ENCODE results near the gene ACTR5. TPM values are rescaled to one million over a fixed set of nuclear protein-coding genes. Genes with fewer than 3 reads are reported as not detected.

ACTR5 gene
- total and polyA plus RNA-seq, 9 donors = 5.3 to 6.7 (median 6.2) TPM

DNA sequence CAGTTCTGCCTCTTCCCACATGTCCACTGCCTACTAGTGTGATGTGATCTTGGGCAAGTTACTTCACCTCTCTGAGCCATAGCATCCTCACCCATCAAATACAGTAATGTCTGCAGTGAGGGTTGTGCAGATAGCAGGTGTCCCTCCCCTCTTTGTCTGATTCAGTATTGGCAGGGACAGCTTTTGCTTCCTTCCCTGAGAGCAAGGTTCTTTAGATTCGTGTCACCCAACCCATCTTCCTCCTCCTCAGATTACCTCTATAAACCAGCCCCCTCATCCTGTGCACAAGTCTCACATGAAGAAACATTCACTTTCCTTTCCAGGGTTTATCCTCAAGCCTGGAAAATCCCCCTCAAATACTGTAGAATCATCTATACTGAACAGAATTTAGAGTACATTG, 15.4 kb downstream of the ACTR5 start:
- no peaks in the 10 kb centered on the region for H3K9me3 ChIP-seq (replicated peaks; ENCODE audit: control insufficient read depth, low read depth, low read length)
- WGBS (ENCODE audit: insufficient coverage) = 67% methylated on average over 1 of the region's 1 CpG
- H3K27me3 ChIP-seq (ENCODE audit: control insufficient read depth, insufficient read depth, low read length) = no peaks in the 10 kb centered on the region
- peaks cover 78% of the 10 kb centered on the region for H3K36me3 ChIP-seq (ENCODE audit: control insufficient read depth, insufficient read depth, low read length)
- H3K4me1 ChIP-seq (ENCODE audit: control insufficient read depth, insufficient read depth, low read length) = no peaks in the 10 kb centered on the region
- no peak overlapping the region for H3K27ac ChIP-seq (ENCODE audit: low read length)
- H3K4me3 ChIP-seq (ENCODE audit: low read length) = no peak overlapping the region
- DNase-seq = no peak

DNA sequence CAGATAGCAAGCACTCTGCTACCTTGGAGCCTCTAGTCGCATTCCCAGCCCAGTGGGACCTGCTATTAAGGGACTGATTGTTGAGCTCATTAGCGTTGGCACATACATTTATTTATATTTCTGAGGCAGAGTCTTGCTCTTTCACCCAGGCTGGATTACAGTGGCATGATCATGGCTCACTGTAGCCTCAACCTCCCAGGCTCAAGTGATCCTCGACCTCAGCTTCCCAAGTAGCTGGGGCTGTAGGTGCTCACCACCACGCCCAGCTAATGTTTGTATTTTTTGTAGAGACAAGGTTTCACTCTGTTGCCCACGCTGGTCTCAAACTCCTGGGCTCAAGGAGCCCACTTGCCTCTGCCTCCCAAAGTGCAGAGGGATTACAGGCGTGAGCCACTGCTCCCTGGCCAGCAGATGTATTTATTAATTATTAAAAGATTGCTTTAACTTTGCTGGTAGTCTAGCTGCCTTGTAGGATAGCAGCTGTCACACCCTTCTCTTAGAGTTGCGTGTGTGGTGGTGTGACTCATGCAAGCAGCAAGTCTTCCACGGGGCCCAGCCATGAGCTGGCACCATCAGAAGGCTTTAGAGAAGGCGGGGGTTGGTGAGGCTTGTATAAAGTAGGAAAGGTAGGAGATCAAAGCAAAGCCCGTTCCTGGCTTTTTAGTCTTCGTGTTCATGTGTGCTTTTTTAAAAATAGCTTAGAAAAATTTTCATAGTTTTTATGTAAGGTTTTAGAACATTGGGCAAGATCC, 16.5 kb downstream of the ACTR5 start:
- H3K27ac ChIP-seq (ENCODE audit: low read length) = no peak overlapping the region
- WGBS (ENCODE audit: insufficient coverage) = 77% methylated on average over 9 of the region's 11 CpGs
- no peaks in the 10 kb centered on the region for H3K9me3 ChIP-seq (replicated peaks; ENCODE audit: control insufficient read depth, low read depth, low read length)
- H3K27me3 ChIP-seq (ENCODE audit: control insufficient read depth, insufficient read depth, low read length) = no peaks in the 10 kb centered on the region
- no peaks in the 10 kb centered on the region for H3K4me1 ChIP-seq (ENCODE audit: control insufficient read depth, insufficient read depth, low read length)
- DNase-seq = no peak
- peaks cover 79% of the 10 kb centered on the region for H3K36me3 ChIP-seq (ENCODE audit: control insufficient read depth, insufficient read depth, low read length)
- no peak overlapping the region for H3K4me3 ChIP-seq (ENCODE audit: low read length)

DNA sequence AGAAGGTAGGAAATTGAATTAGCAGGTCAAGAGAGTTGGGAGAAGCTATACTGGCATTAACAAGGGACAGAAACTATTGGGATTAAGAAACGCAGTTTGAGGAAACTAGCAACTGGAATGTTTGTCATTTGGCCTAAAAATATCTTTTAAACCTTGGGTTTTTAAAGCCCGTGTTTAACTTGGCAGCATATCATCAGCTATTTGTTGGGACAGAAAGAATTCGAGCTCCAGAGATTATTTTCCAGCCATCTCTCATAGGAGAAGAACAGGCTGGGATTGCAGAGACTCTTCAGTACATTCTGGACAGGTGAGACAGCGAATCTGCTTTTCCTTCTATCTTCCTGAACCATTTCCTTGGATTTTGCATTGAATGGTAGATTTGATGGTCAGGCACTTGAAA, 17.8 kb downstream of the ACTR5 start:
- Histone ChIP-seq H3K36me3 (ENCODE audit: control insufficient read depth, insufficient read depth, low read length) (peaks cover 77% of the 10 kb centered on the region), H3K27ac (ENCODE audit: low read length) (no peak overlapping the region), H3K9me3 (replicated peaks; ENCODE audit: control insufficient read depth, low read depth, low read length) (no peaks in the 10 kb centered on the region), H3K27me3 (ENCODE audit: control insufficient read depth, insufficient read depth, low read length) (no peaks in the 10 kb centered on the region), H3K4me3 (ENCODE audit: low read length) (no peak overlapping the region), H3K4me1 (ENCODE audit: control insufficient read depth, insufficient read depth, low read length) (no peaks in the 10 kb centered on the region)
- DNase-seq = no peak
- 33% methylated on average over 1 of the region's 4 CpGs for WGBS (ENCODE audit: insufficient coverage)

DNA sequence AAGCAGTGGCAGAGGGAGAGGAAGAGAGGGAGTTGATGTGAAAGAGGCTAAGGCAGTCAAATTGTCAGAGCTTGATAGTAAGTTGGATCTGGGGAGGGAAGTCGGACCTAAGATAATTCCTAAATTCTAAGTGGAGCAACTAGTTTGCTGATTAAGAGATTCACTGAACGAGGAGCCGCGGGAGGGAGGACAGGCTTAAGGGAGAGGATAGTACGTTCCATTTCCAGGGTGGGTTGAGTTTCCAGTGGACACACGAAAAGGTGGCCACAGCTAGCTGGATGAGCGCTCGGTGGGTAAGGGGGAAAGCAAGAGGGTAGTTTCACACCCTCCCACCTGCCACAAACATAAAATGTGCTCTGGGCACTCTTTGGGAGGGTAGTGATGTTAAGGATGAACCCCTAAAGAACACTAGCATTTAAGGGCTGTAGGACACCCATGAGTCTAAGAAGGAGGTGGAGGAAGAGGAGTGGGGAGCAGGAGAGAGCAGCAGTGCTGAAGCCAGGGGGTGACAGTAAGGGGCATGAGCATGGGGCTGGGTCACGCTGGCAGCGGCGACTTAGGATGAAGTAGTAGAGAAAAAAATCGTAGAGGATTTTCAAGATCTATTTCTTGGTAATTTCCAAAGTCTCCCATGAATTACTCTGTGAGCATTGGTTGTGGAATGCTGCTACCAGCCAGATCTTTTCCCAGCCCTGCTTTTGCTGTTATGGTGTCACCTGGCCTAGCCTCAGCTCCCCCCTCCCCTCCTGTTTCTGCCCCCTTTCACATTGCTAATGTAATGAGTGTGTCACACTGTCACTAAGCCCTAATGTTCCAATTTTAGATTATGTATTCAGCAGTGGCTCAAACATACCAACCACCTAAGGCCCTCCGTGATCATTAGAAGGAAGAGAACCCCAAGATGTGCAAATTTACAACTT, 21.4 kb downstream of the ACTR5 start:
- H3K4me3 ChIP-seq (ENCODE audit: low read length) = no peak overlapping the region
- DNase-seq = no peak
- no peaks in the 10 kb centered on the region for H3K27me3 ChIP-seq (ENCODE audit: control insufficient read depth, insufficient read depth, low read length)
- H3K4me1 ChIP-seq (ENCODE audit: control insufficient read depth, insufficient read depth, low read length) = no peaks in the 10 kb centered on the region
- H3K27ac ChIP-seq (ENCODE audit: low read length) = no peak overlapping the region
- H3K9me3 ChIP-seq (replicated peaks; ENCODE audit: control insufficient read depth, low read depth, low read length) = peaks cover 3% of the 10 kb centered on the region
- peaks cover 74% of the 10 kb centered on the region for H3K36me3 ChIP-seq (ENCODE audit: control insufficient read depth, insufficient read depth, low read length)
- 96% methylated on average over 7 of the region's 13 CpGs for WGBS (ENCODE audit: insufficient coverage)

DNA sequence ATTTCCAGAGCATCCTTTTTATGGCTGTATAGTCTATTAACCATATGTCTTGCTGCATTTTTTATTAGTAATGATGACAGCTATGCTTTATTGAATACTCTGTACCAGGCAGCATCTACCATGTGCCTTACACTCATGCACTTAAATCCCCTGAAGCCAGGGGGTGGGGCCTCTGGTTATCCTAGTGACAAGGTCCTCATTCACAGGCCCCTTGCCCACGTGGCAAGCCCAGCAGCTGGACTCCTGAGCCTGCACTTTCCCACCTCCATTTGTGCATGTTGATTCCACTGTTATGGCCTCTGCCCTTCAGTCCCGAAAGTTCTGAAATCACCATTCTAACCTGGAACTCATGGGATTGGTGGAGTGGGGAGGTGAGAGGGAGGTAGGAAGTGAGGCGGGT, 22.3 kb downstream of the ACTR5 start:
- H3K36me3 ChIP-seq (ENCODE audit: control insufficient read depth, insufficient read depth, low read length) = peaks cover 65% of the 10 kb centered on the region
- WGBS (ENCODE audit: insufficient coverage) = 33% methylated on average over 2 of the region's 3 CpGs
- peaks cover 3% of the 10 kb centered on the region for H3K9me3 ChIP-seq (replicated peaks; ENCODE audit: control insufficient read depth, low read depth, low read length)

DNA sequence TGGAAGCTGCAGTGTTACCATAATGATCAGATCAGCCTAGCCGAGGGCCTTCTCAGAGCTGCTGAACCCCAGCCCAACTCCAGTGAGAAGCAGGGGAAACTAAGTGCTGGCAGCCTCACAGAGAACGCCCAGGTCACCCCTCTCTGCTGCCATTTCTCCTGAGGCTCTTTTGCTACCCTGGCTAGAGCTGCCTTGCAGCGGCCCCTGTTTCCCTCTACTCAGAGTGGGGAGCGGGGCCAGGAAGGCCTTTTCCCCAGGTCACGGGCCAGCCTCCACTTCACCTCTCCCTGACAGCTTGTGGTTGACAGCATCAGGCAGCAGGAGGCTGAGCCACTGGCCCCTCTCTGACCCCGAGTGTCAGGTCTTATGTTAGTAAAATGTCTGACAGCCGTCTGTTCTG, 22.7 kb downstream of the ACTR5 start:
- peaks cover 3% of the 10 kb centered on the region for H3K9me3 ChIP-seq (replicated peaks; ENCODE audit: control insufficient read depth, low read depth, low read length)
- no peaks in the 10 kb centered on the region for H3K27me3 ChIP-seq (ENCODE audit: control insufficient read depth, insufficient read depth, low read length)
- no peaks in the 10 kb centered on the region for H3K4me1 ChIP-seq (ENCODE audit: control insufficient read depth, insufficient read depth, low read length)
- DNase-seq = no peak
- 83% methylated on average over 6 of the region's 7 CpGs for WGBS (ENCODE audit: insufficient coverage)
- H3K36me3 ChIP-seq (ENCODE audit: control insufficient read depth, insufficient read depth, low read length) = peaks cover 61% of the 10 kb centered on the region
- H3K4me3 ChIP-seq (ENCODE audit: low read length) = no peak overlapping the region
- no peak overlapping the region for H3K27ac ChIP-seq (ENCODE audit: low read length)

More for the DNA sequence above, 22.3 kb downstream of the ACTR5 start:
- Histone ChIP-seq H3K27ac (ENCODE audit: low read length) (no peak overlapping the region), H3K4me3 (ENCODE audit: low read length) (no peak overlapping the region), H3K4me1 (ENCODE audit: control insufficient read depth, insufficient read depth, low read length) (no peaks in the 10 kb centered on the region), H3K27me3 (ENCODE audit: control insufficient read depth, insufficient read depth, low read length) (no peaks in the 10 kb centered on the region)
- DNase-seq = no peak

DNA sequence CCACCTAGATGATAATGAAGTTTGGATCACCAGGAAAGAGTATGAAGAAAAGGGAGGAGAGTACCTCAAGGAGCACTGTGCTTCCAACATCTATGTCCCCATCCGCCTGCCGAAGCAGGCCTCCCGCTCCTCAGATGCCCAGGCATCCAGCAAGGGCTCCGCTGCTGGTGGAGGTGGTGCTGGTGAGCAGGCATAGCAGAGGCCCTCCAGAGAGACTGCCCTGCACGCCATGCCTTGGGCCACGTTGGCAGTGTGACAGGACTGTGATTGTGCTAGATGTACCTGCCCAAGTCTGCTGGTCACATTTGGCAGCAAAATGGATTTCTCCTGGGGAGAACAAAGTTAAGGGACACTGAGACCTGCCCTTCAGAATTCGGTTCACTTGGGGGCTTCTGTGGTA, 23.4 kb downstream of the ACTR5 start:
- Histone ChIP-seq H3K27me3 (ENCODE audit: control insufficient read depth, insufficient read depth, low read length) (no peaks in the 10 kb centered on the region), H3K4me1 (ENCODE audit: control insufficient read depth, insufficient read depth, low read length) (no peaks in the 10 kb centered on the region), H3K4me3 (ENCODE audit: low read length) (no peak overlapping the region), H3K9me3 (replicated peaks; ENCODE audit: control insufficient read depth, low read depth, low read length) (peaks cover 3% of the 10 kb centered on the region), H3K36me3 (ENCODE audit: control insufficient read depth, insufficient read depth, low read length) (peaks cover 57% of the 10 kb centered on the region), H3K27ac (ENCODE audit: low read length) (no peak overlapping the region)
- WGBS (ENCODE audit: insufficient coverage) = 89% methylated on average over 7 of the region's 7 CpGs
- DNase-seq = no peak

DNA sequence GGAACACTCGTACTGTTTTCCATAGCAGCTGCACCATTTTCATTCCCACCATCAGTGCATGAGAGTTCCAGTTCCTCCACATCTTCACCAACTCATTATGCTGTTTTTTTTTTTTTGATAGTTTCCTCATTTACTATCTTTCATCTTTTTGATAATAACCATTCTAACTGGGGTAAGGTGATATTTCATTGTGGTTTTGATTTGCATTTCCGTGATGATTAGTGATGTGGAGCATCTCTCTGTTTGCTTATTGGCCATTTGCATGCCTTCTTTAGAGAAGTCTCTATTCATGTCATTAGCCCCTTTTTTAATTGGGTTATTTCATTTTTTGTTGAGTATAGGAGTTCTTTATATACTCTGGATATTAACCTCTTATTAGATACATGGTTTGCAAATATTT, 25.9 kb downstream of the ACTR5 start:
- peaks cover 41% of the 10 kb centered on the region for H3K36me3 ChIP-seq (ENCODE audit: control insufficient read depth, insufficient read depth, low read length)

DNA sequence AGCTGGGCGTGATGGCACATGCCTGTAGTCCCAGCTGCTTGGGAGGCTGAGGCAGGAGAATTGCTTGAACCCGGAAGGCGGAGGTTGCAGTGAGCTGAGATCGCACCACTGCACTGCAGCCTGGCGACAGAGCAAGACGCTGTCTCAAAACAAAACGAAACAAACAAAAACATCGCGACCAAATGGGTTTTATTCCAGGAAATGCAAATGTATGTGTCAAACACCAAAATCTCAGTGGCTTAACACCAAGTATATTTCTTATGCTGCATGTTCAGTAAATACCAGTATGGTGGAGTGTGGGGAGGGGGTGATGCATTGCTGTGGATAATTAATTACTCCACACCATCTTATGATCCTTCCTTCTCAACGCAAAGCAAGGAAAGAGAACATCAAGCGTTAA, 28.1 kb downstream of the ACTR5 start:
- no peak for DNase-seq
- 96% methylated on average over 8 of the region's 11 CpGs for WGBS (ENCODE audit: insufficient coverage)
- peaks cover 23% of the 10 kb centered on the region for H3K36me3 ChIP-seq (ENCODE audit: control insufficient read depth, insufficient read depth, low read length)
- no peak overlapping the region for H3K27ac ChIP-seq (ENCODE audit: low read length)
- H3K4me3 ChIP-seq (ENCODE audit: low read length) = no peak overlapping the region
- H3K4me1 ChIP-seq (ENCODE audit: control insufficient read depth, insufficient read depth, low read length) = no peaks in the 10 kb centered on the region
- H3K9me3 ChIP-seq (replicated peaks; ENCODE audit: control insufficient read depth, low read depth, low read length) = peaks cover 3% of the 10 kb centered on the region
- H3K27me3 ChIP-seq (ENCODE audit: control insufficient read depth, insufficient read depth, low read length) = no peaks in the 10 kb centered on the region

More for the DNA sequence above, 25.9 kb downstream of the ACTR5 start:
- no CpG with 5 or more reads among the region's 2 CpGs for WGBS (ENCODE audit: insufficient coverage)
- Histone ChIP-seq H3K4me3 (ENCODE audit: low read length) (no peak overlapping the region), H3K4me1 (ENCODE audit: control insufficient read depth, insufficient read depth, low read length) (no peaks in the 10 kb centered on the region), H3K27ac (ENCODE audit: low read length) (no peak overlapping the region), H3K9me3 (replicated peaks; ENCODE audit: control insufficient read depth, low read depth, low read length) (peaks cover 3% of the 10 kb centered on the region), H3K27me3 (ENCODE audit: control insufficient read depth, insufficient read depth, low read length) (no peaks in the 10 kb centered on the region)
- no peak for DNase-seq
